HG02840 (cell line): Measurements from ENCODE around the gene SOX6.
"Not testable (repeated sequence)": the region's sequence is repeated elsewhere in the genome, so short reads cannot be mapped to it uniquely, and the experiment has no call there.

ENCODE experiments used
- ATAC-seq: cut with Tn5 transposase; IDR thresholded peaks from one replicate; pipeline ENCODE4 v1.9.1; 2021; ENCODE audit warnings: mild to moderate bottlenecking, moderate library complexity, moderate number of reproducible peaks; ENCODE audit not compliant: unreplicated experiment, low FRiP score

Gene SOX6

DNA sequence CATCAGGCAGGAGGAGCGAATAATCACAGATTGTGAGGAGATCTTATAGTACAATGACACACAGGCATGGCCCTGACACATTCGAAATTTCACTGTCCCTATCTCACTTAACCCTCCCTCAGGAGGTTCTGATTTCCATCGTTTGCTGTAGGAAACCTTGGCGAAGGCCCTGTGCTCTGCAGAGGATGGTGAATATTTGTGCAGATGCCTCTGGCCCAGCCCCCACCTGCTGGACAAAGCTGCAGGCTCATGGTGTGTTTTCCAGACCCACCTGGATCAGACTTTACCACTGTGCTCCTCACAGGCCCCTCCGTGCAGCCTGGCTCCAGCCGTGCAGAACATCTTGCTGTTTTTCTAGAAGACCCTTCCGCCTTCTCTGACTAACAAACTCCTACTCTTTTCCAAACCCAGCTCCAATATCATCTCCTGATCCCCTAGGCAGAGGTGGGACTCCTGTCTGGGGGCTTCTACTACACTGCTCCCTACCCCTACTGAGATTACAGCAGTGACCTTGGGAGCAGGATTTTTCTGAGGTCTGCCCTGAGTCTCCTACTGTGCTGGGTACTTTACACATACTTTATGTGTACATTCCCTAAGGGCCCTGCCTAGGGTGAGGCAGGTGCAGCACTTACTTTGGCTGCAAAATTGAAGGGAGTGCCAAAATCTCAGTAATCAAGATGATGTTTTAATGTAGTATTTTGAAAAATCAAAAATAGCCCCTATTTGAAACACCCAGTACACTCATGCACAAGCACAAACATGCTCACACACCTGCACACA lies 412.7 kb downstream of the SOX6 start:
- ATAC-seq, result no peak

DNA sequence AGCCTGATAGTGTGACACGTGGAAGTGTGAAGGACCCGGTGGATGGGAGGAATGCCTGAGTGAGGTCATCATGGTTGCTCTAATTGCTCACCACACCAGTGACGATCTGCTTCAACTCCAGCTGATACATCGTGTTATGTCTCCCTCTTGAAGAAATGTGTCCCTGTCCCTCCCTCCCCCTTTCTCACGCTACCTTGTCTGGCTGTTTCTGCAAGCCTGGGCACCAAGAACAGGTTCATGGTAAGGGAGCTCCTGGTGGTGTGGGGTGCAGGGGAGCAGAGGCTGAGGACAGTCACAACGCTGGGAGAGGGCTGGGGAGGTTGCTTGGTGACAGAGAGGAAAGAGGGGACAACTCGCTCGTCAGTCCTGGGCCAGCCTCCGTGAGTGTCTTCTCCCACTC lies 413.4 kb downstream of the SOX6 start:
- ATAC-seq, result no peak

DNA sequence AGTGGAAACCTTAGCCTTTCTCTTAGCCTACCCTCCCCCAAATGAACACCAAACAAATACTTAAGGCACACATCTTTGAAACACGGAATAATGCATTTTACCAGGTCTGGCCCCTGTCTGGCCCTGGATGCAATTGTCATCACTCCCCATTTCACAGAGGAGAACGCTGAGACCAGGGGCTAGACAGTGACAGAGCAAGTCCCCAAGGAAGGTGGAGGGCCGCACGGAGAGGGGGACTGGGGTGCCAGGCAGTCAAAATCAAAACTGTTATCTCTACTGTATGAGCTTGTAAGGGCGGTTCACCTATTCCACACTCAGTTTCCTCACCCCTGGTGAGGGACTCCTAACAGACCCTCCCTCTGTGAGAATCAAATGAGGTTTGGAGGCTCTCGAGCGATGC lies 414.2 kb downstream of the SOX6 start:
- ATAC-seq, result no peak

DNA sequence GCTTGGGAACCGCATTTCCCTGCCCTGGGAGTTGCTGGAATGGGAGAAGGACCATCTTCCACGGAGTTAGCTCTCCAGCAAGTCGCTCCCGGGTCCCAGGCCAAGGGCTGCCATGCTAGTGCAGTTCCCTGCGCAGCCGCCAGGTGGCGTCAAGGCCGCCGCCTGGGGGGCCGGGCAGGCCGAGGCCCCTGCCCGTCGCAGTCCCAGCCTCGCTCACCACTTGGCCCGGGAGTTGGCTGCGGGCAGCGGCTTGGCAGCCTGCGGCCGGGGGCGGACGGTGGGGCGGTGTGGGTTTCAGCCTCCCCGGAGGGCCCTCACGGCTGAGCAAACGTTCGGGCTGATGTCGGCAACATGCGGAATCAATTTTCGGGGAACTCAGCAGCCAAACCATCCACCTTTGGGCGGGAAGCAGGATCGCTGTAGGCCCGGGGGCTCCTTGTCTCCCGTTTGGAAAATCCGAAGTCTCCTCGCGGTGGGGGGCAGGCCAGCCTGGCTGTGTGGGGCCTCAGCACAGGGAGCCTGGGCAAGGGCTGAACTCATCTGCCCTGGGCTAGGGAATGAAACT lies 415.1 kb downstream of the SOX6 start:
- ATAC-seq, result no peak

DNA sequence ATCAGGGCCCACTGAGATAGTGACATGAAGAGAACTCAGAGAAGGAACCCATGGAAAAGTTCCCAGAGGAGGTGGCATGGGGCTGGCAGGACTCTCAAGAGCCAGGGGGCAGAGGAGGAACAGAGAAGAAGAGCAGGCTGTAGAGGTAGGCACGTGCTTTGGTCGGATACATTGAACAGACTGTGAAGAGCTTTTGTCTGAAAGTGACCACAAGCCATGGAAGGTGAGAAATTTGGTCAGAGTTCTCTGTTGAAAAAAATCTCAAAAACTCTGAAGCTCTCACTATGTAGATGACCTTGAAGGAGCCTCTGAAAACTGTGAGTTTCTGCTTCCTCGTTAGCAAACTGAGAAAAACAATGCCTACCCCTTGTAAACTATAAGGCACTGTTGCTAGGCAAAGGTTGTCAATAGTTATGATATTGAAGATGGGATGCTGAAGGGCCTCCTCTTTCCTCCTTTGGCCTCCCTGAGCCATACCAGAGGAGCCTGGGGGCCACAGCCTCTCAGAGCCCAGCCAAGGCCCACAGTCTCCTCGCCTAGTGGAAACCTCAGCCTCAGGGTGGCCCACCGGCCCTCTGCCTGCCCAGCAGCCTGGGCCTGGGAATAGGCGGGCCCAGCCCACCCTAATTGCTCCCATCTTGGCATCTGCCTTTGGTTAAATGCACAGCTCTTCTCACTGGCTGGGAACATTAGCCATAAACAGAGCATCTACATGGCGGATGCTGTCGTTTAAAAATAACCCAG lies 415.7 kb downstream of the SOX6 start:
- ATAC-seq, result no peak

DNA sequence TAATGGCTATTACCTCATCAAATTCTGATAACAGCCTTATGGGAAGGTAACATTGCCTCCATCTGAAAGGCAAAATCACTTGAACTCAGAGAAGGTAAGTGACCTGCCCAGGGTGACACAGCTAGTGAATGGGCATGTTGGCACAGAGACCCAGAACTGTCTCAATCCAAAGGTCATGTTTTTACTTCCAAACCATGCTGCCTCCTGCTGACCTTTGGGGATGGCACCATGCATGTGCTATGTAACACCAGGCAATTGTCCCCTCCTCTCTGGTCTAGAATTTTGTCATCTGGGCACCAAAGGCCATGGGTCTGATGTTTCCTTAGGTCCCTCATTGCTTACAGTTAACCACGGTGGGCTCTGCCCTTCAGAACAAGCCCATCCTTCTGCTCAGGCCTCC lies 417.4 kb downstream of the SOX6 start:
- no peak for ATAC-seq

DNA sequence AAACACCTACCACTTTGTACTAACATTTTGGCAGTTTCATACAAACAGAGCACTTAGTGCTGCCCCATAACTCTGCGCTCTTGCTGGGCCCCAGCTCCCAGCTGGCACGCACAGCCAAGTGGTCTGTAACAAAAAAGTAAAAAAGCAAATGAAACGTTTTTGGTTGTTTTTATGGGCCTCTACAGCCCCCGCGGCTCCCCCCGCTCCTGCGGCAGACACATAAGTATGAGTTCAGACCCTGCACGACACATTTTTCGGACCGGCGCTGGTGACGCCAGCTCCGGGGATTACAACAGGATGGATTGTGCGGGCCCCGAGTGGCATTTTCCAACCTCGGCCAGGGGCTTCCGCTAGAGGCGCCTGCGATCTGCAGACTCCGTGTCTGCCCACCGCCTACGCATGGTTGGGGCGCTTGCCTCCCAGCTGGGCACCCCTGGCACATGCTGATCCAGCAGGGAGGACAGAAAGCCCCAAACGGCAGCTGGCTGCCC lies 418.2 kb downstream of the SOX6 start:
- ATAC-seq, result no peak

DNA sequence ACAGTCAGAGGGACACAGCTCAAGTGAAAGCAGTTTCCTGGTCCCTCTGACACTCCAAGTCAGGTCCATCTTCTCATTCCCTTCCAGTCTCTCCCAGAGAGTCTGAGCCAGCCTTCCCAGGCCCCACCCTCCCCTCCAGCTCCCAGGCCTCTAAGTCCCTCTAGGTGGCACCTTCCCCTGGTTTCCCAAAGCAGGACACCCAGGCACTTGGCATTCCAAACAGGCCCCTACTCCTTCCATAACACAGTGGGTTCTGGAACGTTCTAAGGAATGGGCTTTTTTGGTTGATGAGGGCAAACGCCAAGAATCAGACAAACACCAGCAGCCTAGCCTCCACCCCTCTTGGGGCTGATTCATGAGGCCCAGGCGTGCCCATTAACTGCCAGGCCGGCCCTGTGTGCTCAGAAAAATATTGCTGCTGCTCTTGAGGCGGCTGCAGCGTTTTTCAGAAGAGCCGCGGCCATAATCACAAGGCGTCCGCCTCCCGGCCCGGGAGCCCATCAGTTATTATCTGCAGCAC lies 418.7 kb downstream of the SOX6 start:
- ATAC-seq, result no peak

DNA sequence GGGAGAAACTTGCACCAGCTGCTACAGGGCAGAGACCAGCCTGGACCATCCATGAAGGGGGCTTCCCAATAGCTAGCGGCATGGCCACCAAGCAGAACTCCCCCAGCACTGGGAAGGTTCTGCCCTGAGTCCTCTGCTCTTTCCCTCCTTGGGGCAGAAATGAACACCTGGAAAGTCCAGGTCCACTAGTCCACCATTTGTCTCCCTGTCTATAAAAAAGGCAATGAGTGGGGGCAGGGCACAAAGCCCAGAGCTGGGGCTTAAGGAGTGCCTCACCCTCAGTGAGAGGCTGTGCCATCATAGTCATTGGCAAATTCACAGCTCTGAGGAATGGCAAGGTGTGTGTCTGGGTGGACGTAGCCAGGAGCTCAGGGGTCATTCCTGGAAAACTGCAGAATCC lies 420.3 kb downstream of the SOX6 start:
- no peak for ATAC-seq

DNA sequence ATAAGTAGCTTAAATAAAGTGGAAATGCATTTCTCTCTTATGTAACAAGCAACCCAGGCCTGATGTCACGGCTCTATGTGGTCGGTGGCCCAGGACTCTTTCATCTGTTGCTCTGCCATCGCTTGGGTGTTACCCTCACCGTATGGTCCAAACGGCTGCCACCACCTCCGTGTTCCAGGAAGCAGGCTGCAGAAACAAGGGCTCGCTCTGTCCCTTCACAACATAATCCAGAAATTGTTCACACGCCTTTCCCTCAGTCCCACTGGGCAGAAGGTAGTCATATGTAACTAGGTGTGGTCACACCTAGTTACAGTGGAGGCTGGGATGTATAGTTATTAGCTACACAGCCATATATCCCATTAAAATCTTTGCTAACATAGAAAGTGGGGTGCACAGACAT lies 421.0 kb downstream of the SOX6 start:
- ATAC-seq, result no peak

DNA sequence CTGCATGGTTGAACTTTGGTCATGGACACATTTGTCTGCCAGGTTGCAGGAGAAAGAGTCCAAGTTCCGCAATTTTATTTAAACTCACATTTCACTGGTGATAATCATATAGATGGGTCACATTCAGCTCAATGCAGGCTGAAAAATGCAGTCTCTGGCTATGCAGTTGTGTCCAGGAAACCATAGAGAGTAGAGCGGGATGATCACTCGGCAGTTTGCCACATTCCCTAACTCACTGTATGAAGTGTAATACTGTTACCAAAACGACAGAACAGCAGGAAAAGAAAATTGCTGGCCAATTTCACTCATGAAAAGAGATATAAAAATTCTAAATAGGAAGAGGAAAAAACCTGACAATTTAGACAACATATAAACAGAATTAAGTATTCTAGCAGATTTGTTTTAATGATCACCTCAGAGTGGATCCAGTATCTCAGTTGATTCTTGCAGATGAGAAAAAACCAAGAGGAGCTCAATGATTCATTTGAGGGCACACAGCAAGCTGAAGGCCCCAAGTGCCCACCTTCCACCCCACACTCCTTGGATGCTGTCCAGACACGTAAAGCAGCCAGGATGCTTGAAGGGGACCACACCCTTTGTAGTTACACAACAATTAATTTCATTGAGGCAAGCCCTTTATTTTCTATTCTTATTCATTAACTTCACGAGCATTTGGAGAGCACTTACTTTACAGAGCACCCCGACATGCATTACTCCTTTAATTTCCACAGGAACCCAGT lies 422.3 kb downstream of the SOX6 start:
- ATAC-seq, result no peak

DNA sequence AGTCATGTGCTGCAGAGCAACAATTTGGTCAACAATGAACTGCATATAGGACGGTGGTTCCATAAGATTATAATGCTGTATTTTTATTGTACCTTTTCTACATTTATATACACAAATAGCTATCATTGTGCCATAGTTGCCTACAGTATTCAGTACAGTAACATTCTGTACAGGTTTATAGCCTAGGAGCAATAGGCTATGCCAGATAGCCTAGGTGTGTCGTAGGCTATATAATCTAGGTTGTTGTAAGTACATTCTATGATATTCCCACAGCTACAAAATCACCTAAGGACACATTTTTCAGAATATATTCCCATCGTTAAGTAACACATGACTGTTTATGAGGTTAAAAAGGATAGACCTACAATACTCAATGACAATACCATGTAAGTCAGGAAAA lies 423.9 kb downstream of the SOX6 start:
- no peak for ATAC-seq

DNA sequence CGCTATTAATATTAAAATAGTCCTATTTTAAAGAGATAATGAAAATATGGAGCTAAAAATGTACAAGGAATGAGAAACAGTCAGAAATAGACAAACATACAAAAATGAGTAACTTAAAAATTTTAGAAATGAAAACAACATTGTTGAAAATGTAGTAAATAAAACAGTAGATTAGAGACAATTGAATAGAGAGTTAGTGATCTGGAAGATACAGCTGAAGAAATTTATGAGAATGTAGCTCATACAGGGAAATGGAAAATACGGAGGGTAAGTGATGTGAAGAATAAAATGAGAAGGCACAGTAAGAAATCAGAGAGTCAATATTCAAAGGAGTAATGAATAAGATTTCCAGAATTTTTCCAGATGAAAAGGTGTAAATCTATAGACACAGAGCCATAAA lies 424.8 kb downstream of the SOX6 start:
- no peak for ATAC-seq

DNA sequence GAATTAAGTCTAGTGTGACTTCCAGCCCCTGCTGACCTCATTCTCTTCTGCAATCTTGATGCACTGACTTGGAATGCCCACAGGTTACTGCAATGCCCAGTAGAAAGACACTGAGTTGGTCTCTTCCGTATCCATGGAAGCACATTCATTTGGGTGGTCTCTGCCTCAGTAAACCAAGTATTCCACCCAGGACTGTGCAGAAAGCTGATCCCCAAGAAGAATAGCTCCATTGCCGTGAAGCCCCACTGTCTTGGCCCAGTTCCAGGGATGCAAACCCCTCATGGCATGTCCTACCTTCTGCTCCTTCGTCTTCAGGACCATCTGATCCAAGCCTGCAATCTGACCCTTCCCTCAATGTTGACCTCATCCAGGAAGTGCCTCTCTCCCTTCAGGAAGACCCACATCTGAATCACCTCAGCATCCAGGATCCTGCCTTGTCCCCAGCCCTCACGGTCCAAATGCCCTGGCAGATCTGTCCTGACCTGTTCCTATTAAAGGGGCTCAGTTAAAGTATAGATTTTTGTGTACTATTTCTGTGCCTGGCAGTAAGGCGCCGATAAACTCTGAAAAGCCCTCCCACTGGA lies 425.8 kb downstream of the SOX6 start:
- ATAC-seq, result no peak

DNA sequence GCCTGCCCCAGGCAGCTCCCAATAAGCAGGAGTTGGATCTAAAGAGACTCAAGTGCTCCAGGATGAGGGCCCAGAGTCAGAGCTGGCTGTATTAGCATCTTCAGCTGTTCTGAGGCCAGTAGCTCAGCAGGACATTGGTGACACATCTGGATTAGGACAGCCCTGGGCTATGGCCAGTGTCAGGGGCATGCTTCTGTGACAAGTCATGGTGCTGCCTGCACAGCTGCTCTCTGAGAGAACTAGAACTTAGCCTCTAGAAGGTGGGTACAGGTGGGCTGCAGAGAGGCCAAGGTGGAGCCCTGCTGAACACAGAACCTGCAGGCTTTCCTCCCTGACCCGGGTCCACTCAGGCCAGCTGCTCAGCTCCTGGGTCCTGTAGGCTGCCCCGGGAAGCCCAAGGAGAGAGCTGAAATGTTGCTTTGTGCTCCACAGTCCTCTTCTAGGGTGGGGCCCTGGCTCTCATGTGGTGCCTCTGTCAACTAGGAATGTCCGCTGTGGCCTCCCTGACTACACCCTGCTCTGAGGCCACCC lies 426.9 kb downstream of the SOX6 start:
- ATAC-seq, result no peak

DNA sequence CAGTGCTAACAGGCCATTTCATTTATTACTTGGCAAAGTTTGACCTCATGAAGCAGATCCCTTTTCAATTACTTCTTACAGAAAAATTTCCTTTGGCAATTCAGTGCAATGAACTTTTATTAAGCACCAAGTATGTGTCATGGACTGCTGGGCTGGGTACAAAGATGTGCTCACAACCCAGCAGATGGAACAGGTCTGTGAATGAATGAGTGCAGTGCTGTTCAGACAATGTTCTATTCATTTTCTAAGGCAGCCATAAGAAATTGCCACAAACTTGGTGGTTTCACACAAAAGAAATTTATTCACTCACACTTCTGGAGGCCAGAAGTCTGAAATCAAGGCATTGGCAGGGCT lies 428.5 kb downstream of the SOX6 start:
- no peak for ATAC-seq

DNA sequence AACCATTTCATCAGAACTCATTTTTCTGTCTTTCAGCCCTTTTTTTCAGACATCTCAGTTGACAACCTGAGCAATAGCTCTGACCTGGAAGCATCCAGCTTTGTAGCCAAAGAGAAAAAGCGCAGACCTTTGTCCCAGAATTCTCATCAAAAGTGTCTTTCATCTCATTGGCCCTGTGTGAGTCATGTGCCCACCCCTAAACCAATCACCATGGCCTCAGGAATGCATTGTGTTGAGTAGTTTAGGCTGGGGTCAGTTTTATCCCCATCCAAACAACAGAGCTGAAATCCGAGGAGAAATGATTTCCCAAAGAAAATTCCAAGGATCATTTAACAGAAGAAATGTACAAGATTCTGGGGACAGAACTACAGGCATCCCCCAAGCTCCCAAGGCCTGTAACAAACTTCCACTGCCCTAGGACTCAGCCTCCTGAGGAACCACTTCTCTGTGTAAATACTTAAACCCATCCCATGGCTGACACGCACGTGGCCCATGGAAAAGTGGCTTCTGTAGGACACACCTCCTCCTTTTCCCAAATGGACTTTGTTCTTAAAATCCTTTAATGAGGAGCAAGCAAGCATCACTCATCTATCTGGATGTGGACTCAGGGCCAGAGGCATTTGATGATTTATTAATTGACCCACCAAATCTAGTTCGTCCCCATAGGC lies 429.0 kb downstream of the SOX6 start:
- no peak for ATAC-seq

DNA sequence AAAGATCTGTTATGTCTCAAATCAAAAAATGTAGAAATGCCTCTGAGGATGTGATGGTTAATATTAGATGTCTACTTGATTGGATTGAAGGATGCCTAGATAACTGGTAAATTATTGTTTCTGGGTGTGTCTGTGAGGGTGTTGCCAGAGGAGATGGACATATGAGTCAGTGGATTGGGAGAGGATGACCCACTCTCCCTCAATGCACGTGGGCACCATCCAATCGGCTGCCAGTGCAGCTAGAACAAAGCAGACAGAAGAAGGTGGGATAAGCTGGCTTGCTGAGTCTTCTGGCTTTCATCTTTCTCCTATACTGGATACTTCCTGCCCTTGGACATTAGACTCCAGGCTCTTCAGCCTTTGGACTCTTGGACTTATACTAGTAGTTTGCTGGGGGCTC lies 430.3 kb downstream of the SOX6 start:
- ATAC-seq, result no peak

DNA sequence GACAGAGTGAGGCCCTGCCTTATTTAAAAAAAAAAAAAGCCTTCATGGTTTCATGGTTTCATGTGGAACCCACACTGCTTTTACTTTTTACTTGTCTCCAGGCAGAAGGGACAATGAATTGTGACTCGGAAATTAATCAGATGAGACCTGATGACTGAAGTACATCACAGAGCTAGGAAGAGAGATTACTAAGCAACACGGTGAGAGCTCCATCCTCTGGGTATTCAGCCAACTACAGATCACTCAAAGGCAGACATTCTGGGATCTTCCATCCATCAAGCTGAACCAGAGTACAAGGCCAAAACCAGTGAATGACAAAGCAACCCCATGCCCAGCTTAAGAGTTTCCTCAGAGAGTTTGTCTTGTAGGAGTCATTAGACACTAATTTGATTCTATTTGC lies 433.2 kb downstream of the SOX6 start:
- no peak for ATAC-seq

DNA sequence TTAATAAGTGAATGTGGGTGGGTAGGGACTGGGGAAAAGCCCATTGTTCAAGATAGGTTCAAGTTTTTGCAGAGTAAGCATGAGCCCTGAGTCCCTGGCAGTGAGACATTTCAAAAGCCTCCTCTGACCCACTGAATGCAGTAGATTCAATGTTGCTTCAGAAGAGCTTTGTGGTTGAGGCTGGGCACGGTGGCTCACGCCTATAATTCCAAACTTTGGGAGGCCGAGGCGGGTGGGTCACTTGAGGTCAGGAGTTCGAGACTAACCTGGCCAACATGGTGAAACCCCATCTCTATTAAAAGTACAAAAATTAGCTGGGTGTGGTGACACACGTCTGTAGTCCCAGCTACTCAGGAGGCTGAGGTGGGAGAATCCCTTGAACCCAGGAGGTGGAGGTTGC lies 433.6 kb downstream of the SOX6 start:
- ATAC-seq, result not testable (repeated sequence)
